Breast epithelium (tissue), 3 donors: Measurements from ENCODE around the gene LEMD3.

Source experiments
- POLR2A ChIP-seq: fragments of 450-650 bp; IDR thresholded peaks from one replicate; pipeline ENCODE4 v1.6.1; 2016; ENCODE audit warnings: antibody characterized with exemption, mild to moderate bottlenecking, moderate library complexity
- POLR2AphosphoS5 ChIP-seq, 3 donors: sonication (generic); formaldehyde crosslinking; IDR thresholded peaks; one replicate each; pipeline ENCODE4 v1.6.1; 2017; ENCODE audit warnings: antibody characterized with exemption in 3 of 3
- TF ChIP-seq, protein P1 (sequence below), 3 donors: fragments of 450-650 bp; IDR thresholded peaks; one replicate each; pipeline ENCODE4 v1.5.1; 2016 to 2017; ENCODE audit warnings: antibody characterized with exemption in 3 of 3, mild to moderate bottlenecking in 3 of 3, moderate library complexity in 3 of 3

DNA sequence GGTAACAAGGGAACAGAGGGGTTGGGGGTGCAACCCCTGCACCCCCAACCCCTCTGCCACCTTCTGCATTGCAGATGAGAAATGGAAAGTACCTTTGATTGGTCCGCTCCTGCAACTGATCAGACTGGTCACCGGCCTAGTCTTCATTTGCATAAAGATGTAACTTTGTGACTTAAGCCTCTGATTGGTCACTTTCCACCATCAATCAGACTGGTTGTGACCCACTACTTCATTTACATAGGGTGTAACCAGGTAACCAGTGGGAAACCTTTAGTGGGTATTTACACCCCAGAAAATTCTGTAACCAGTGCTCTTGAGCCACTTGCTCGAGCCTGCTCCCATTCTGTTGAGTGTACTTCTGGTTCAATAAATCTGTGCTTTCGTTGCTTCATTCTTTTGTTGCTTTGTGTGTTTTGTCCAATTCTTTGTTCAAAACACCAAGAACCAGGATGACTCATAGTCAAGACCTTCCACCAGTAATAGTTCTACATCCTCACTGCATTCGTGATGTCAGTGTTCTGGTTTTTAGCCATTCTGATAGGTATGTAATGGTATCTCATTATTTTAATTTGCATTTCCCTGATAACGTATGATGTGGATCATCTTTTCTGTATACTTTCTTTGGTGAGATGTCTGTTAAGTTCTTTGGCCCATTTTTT is 30.8 kb downstream of the LEMD3 start:
- no peak for TF ChIP-seq POLR2A
- TF ChIP-seq, protein P1, sequence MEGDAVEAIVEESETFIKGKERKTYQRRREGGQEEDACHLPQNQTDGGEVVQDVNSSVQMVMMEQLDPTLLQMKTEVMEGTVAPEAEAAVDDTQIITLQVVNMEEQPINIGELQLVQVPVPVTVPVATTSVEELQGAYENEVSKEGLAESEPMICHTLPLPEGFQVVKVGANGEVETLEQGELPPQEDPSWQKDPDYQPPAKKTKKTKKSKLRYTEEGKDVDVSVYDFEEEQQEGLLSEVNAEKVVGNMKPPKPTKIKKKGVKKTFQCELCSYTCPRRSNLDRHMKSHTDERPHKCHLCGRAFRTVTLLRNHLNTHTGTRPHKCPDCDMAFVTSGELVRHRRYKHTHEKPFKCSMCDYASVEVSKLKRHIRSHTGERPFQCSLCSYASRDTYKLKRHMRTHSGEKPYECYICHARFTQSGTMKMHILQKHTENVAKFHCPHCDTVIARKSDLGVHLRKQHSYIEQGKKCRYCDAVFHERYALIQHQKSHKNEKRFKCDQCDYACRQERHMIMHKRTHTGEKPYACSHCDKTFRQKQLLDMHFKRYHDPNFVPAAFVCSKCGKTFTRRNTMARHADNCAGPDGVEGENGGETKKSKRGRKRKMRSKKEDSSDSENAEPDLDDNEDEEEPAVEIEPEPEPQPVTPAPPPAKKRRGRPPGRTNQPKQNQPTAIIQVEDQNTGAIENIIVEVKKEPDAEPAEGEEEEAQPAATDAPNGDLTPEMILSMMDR (IDR thresholded peaks at IDR 0.05) = no peak
- no peak for TF ChIP-seq POLR2AphosphoS5 (IDR thresholded peaks at IDR 0.05)
